Measurements from ENCODE around the gene SIAH3. TPM values are rescaled to one million over a fixed set of nuclear protein-coding genes. Genes with fewer than 3 reads are reported as not detected.

SIAH3 gene
- under 1 TPM; 0.19 to 0.47 TPM for total RNA-seq
- polyA plus RNA-seq (ENCODE audit: insufficient read depth, low read depth, low replicate concordance) = 0.36 TPM
- long read RNA-seq, donor 1, full-length matches to known transcripts = 1 of 1 reads
- long read RNA-seq, donor 1, partial matches to known transcripts = 0 of 1 reads
- long read RNA-seq, donor 1, other reads (novel, unspliced or antisense) = 0 of 1 reads
- long read RNA-seq, donor 2 = 0 reads

DNA sequence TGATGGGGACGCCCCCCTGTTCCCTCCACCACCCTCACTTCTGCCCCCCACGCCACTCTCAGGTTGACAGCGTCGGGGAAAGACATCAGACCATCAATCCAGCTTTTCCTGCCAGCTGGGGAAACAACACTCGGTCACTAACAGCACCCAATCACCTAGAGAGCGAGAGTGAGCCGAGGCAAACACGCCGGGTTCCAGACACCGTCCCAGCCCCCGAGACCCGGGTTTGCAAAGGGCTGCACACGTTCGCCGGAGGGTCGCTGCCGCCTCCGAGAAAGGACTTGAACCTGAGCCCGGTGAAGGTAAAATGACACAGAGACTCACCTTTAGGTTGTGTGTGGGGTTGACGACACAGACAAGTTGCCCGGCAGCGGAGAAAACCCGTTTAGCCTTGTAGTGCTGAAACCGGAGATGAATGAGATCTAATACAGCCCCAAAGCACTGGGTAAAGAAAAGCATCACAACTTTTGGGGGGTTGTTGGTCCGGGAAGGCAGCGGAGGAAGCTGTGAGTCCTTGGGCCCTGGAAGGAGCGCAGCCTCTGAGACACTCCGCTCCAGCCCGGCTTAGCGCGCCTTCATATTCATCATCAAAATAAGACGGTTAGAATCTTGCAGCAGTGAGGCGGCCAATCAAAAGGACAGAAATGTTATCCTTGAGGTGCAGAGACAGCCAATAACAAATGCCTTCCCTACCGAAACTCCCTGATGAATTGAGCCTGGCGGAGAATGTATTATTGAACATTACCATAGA, at the start of gene SIAH3:
Gene SIAH3, minus strand, starts transcription at position 583 of the 751 bp plus-strand sequence. Its CDS starts 124 bp downstream, at position 459.
- Histone ChIP-seq H3K36me3 (ENCODE audit: low read depth, missing control alignments) (no peaks in the 10 kb centered on the region), H3K4me3 (peak within 1 kb of the TSS; percentile 6 to 38), H3K9me3 (no peaks in the 10 kb centered on the region), H3K4me1 (peaks cover 19% of the 10 kb centered on the region), H3K27ac (no peak within 1 kb of the TSS), H3K27me3 (no peaks in the 10 kb centered on the region)
- TF ChIP-seq POLR2A (IDR thresholded peaks at IDR 0.05) (no peak), CTCF (IDR thresholded peaks at IDR 0.05) (no peak)
- DNase-seq = peak; percentile 64
- intact Hi-C loops (cut with DNase I; ENCODE audit: low total_unique reads) = no loop called here
- WGBS, 2 donors = 1 to 2% methylated on average over 22 to 35 of the region's 35 CpGs

- intact Hi-C loops (cut with DNase I; ENCODE audit: low total_unique reads) = no loop called here
- Histone ChIP-seq H3K9me3 (no peaks in the 10 kb centered on the region), H3K36me3 (ENCODE audit: low read depth, missing control alignments) (no peaks in the 10 kb centered on the region), H3K4me1 (no peaks in the 10 kb centered on the region), H3K27me3 (no peaks in the 10 kb centered on the region), H3K4me3 (no peak overlapping the region), H3K27ac (no peak overlapping the region)
- TF ChIP-seq POLR2A (IDR thresholded peaks at IDR 0.05) (no peak), CTCF (IDR thresholded peaks at IDR 0.05) (no peak)
- DNase-seq = no peak
- 63 to 66% methylated on average over 3 of the region's 3 CpGs for WGBS, 2 donors
Measured at GRCh38 chr13:45899406-45899805, 47.9 kb upstream of the SIAH3 start.

GRCh38 chr13:45897562-45897961, 46.0 kb upstream of the SIAH3 start:
- Histone ChIP-seq H3K4me1 (no peaks in the 10 kb centered on the region), H3K9me3 (no peaks in the 10 kb centered on the region), H3K4me3 (no peak overlapping the region), H3K27me3 (no peaks in the 10 kb centered on the region), H3K27ac (no peak overlapping the region), H3K36me3 (ENCODE audit: low read depth, missing control alignments) (no peaks in the 10 kb centered on the region)
- WGBS, 2 donors = 93 to 100% methylated on average over 2 of the region's 2 CpGs
- no peak for TF ChIP-seq POLR2A (IDR thresholded peaks at IDR 0.05)
- intact Hi-C loops (cut with DNase I; ENCODE audit: low total_unique reads) = no loop called here
- no peak for DNase-seq

GRCh38 chr13:45896285-45896684, 44.7 kb upstream of the SIAH3 start:
- 65 to 77% methylated on average over 5 of the region's 5 CpGs for WGBS, 2 donors
- intact Hi-C loops (cut with DNase I; ENCODE audit: low total_unique reads) = no loop called here
- no peak overlapping the region for H3K4me3 ChIP-seq
- no peak for DNase-seq
- no peaks in the 10 kb centered on the region for H3K27me3 ChIP-seq
- no peaks in the 10 kb centered on the region for H3K4me1 ChIP-seq
- no peaks in the 10 kb centered on the region for H3K9me3 ChIP-seq
- TF ChIP-seq CTCF (IDR thresholded peaks at IDR 0.05) (no peak), POLR2A (IDR thresholded peaks at IDR 0.05) (no peak)
- no peaks in the 10 kb centered on the region for H3K36me3 ChIP-seq (ENCODE audit: low read depth, missing control alignments)
- no peak overlapping the region for H3K27ac ChIP-seq

DNA sequence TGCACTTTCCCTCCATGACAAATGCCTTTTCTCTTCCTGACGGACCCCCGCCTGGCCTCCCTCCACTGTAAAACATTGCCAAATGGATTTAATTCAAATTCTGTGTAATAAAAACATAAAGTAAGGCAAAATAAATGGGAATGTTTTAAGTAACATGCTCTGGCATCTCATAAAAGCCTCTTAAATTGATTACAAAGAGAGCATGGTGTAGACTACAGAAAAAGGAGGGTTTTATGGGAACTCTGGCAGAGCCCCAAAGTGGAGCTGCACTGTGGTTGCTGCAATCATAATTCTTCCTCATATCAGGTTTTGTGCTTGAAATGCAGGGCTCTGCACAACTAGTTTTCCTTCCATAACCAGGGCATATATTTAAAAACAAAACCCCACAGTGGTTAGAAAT, 44.3 kb upstream of the SIAH3 start:
- intact Hi-C loops (cut with DNase I; ENCODE audit: low total_unique reads) = no loop called here
- Histone ChIP-seq H3K36me3 (ENCODE audit: low read depth, missing control alignments) (no peaks in the 10 kb centered on the region), H3K4me1 (no peaks in the 10 kb centered on the region), H3K27me3 (no peaks in the 10 kb centered on the region), H3K9me3 (no peaks in the 10 kb centered on the region), H3K27ac (no peak overlapping the region), H3K4me3 (no peak overlapping the region)
- no peak for TF ChIP-seq CTCF (IDR thresholded peaks at IDR 0.05)
- WGBS, 2 donors = 65 to 67% methylated on average over 2 of the region's 2 CpGs
- no peak for DNase-seq
